Measurements from ENCODE around the gene GSG1L. TPM values are rescaled to one million over a fixed set of nuclear protein-coding genes. Genes with fewer than 3 reads are reported as not detected.

The GSG1L gene
- polyA plus RNA-seq, 3 donors: not detected

DNA sequence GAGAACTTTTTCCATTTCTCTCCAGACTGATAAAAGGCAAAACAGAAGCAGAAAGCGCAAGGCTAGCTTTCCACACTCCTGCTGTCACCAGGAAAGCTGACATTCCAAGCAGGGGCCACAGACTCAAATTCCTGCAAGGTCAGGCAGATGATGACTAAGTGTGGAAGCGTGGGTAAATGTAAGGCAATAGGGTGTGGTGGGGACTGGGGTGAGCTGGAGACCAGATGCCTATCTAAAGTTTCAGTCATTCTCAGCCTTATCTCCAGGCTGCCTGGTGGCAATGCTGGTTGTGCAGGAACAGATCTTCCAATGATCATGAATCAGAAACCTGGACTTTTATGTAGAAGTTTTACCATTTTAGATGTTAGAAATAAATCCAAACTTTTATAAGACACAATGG lies 224.1 kb downstream of the GSG1L start:
- H3K4me1 ChIP-seq (ENCODE audit: control insufficient read depth in 1 of 2, insufficient read depth in 2 of 2, low read length in 2 of 2): no peaks in the 10 kb centered on the region
- H3K9ac ChIP-seq (ENCODE audit: insufficient read depth, low read length, poor library complexity, severe bottlenecking): no peak overlapping the region
- H3K27me3 ChIP-seq (ENCODE audit: control insufficient read depth in 2 of 2, insufficient read depth in 2 of 2, low read length in 2 of 2): no peaks in the 10 kb centered on the region
- no peak overlapping the region for H3K27ac ChIP-seq (ENCODE audit: low read depth in 1 of 2, low read length in 2 of 2)
- intact Hi-C loops (cut with micrococcal nuclease): no loop called here
- TF ChIP-seq, protein P1, sequence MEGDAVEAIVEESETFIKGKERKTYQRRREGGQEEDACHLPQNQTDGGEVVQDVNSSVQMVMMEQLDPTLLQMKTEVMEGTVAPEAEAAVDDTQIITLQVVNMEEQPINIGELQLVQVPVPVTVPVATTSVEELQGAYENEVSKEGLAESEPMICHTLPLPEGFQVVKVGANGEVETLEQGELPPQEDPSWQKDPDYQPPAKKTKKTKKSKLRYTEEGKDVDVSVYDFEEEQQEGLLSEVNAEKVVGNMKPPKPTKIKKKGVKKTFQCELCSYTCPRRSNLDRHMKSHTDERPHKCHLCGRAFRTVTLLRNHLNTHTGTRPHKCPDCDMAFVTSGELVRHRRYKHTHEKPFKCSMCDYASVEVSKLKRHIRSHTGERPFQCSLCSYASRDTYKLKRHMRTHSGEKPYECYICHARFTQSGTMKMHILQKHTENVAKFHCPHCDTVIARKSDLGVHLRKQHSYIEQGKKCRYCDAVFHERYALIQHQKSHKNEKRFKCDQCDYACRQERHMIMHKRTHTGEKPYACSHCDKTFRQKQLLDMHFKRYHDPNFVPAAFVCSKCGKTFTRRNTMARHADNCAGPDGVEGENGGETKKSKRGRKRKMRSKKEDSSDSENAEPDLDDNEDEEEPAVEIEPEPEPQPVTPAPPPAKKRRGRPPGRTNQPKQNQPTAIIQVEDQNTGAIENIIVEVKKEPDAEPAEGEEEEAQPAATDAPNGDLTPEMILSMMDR (IDR thresholded peaks at IDR 0.05): no peak
- Mint-ChIP-seq H3K4me1 (no peaks in the 10 kb centered on the region), H3K4me3 (no peak overlapping the region), H3K36me3 (no peaks in the 10 kb centered on the region), H3K9me3 (peaks cover 2 to 7% (median 6%) of the 10 kb centered on the region in 7 donors), H3K27ac (peak overlapping the region in 1 of 7 donors; percentile 40), H3K27me3 (ENCODE audit: low read depth in 3 of 3) (peaks cover 12 to 17% (median 12%) of the 10 kb centered on the region in 3 donors)
- DNase-seq: no peak
- no peak overlapping the region for H3K4me2 ChIP-seq (replicated peaks; ENCODE audit: extremely low read depth, low read length, poor library complexity, severe bottlenecking)
- no CpG with 5 or more reads among the region's 2 CpGs for WGBS (ENCODE audit: insufficient coverage)
- no peaks in the 10 kb centered on the region for H3K79me2 ChIP-seq (ENCODE audit: insufficient read depth, low read length)
- H3K9me3 ChIP-seq (replicated peaks in 1 of 2; ENCODE audit: control insufficient read depth in 1 of 2, insufficient read depth in 1 of 2, low read length in 2 of 2): no peaks in the 10 kb centered on the region
- H4K20me1 ChIP-seq (ENCODE audit: insufficient read depth, low read length): no peaks in the 10 kb centered on the region
- H3K4me3 ChIP-seq (replicated peaks in 1 of 3; ENCODE audit: low read depth in 2 of 3, low read length in 3 of 3): no peak overlapping the region
- no peak overlapping the region for H2AFZ ChIP-seq (ENCODE audit: insufficient read depth, low read depth, low read length, poor library complexity, severe bottlenecking)
- no peaks in the 10 kb centered on the region for H3K36me3 ChIP-seq (replicated peaks in 1 of 2; ENCODE audit: control insufficient read depth in 1 of 2, insufficient read depth in 2 of 2, low read length in 2 of 2)

DNA sequence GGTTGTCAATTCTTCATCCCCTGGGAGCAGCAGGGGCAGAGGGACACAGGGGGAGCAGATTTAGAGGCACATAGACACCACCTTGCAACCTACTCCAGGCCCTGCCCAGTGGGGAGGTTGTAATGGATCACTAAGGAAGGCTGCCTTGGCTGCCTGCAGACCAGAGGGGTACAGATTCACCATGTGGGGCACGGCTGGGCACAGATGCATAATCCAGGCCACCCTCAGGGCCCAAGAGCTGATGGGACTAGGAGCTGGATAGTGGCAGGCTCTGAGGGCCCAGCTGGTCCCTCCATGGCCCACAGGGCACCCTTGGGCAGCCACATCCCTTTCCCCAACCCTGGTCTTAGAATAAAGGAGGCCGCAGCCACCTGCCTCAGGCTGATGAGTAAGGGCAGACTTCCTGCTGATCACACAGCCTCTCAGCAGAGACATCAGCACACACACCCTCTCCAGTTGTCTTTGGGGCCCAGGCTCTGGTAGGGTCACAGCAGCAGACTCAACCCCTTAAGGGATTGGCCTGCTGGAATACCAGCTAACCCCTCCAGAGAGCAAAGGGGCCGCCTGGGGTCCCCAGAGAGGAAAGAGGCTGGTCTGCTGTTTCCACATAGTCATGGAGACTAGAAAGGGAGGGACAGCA lies 224.9 kb downstream of the GSG1L start:
- Mint-ChIP-seq H3K4me1 (no peaks in the 10 kb centered on the region), H3K36me3 (no peaks in the 10 kb centered on the region), H3K27ac (no peak overlapping the region), H3K27me3 (ENCODE audit: low read depth in 3 of 3) (peaks cover 12 to 15% (median 12%) of the 10 kb centered on the region in 3 donors), H3K4me3 (no peak overlapping the region), H3K9me3 (peaks cover 2 to 7% (median 6%) of the 10 kb centered on the region in 7 donors)
- no peak for DNase-seq
- Histone ChIP-seq H3K9me3 (replicated peaks in 1 of 2; ENCODE audit: control insufficient read depth in 1 of 2, insufficient read depth in 1 of 2, low read length in 2 of 2) (no peaks in the 10 kb centered on the region), H3K9ac (ENCODE audit: insufficient read depth, low read length, poor library complexity, severe bottlenecking) (no peak overlapping the region), H3K4me1 (ENCODE audit: control insufficient read depth in 1 of 2, insufficient read depth in 2 of 2, low read length in 2 of 2) (no peaks in the 10 kb centered on the region), H3K27ac (ENCODE audit: low read depth in 1 of 2, low read length in 2 of 2) (no peak overlapping the region), H4K20me1 (ENCODE audit: insufficient read depth, low read length) (no peaks in the 10 kb centered on the region), H2AFZ (ENCODE audit: insufficient read depth, low read depth, low read length, poor library complexity, severe bottlenecking) (no peak overlapping the region), H3K36me3 (replicated peaks in 1 of 2; ENCODE audit: control insufficient read depth in 1 of 2, insufficient read depth in 2 of 2, low read length in 2 of 2) (no peaks in the 10 kb centered on the region), H3K27me3 (ENCODE audit: control insufficient read depth in 2 of 2, insufficient read depth in 2 of 2, low read length in 2 of 2) (no peaks in the 10 kb centered on the region), H3K4me3 (replicated peaks in 1 of 3; ENCODE audit: low read depth in 2 of 3, low read length in 3 of 3) (no peak overlapping the region), H3K4me2 (replicated peaks; ENCODE audit: extremely low read depth, low read length, poor library complexity, severe bottlenecking) (no peak overlapping the region), H3K79me2 (ENCODE audit: insufficient read depth, low read length) (no peaks in the 10 kb centered on the region)
- TF ChIP-seq, protein P1 (IDR thresholded peaks at IDR 0.05): no peak
- WGBS (ENCODE audit: insufficient coverage): 89% methylated on average over 1 of the region's 3 CpGs
- intact Hi-C loops (cut with micrococcal nuclease): no loop called here

Data from CD14-positive monocyte (primary cell).